Stimulated activated CD8-positive, alpha-beta memory T cell treated with anti-CD3 and anti-CD28 coated beads, Interleukin-2, amount 100 ng/mL, for 48 hours (primary cell): ENCODE measurements around the gene PSORS1C1.
A peak's percentile ranks its signal among the peaks of the same experiment; 100 is the strongest.
"Not testable (repeated sequence)": the region's sequence is repeated elsewhere in the genome, so short reads cannot be mapped to it uniquely, and the experiment has no call there.

Experiments used
- DNase-seq, 2 donors: peaks; one replicate each; pipeline ENCODE4 v3.0.0-alpha.2; 2020; ENCODE audit warnings: low read depth in 2 of 2

The PSORS1C1 gene

DNA sequence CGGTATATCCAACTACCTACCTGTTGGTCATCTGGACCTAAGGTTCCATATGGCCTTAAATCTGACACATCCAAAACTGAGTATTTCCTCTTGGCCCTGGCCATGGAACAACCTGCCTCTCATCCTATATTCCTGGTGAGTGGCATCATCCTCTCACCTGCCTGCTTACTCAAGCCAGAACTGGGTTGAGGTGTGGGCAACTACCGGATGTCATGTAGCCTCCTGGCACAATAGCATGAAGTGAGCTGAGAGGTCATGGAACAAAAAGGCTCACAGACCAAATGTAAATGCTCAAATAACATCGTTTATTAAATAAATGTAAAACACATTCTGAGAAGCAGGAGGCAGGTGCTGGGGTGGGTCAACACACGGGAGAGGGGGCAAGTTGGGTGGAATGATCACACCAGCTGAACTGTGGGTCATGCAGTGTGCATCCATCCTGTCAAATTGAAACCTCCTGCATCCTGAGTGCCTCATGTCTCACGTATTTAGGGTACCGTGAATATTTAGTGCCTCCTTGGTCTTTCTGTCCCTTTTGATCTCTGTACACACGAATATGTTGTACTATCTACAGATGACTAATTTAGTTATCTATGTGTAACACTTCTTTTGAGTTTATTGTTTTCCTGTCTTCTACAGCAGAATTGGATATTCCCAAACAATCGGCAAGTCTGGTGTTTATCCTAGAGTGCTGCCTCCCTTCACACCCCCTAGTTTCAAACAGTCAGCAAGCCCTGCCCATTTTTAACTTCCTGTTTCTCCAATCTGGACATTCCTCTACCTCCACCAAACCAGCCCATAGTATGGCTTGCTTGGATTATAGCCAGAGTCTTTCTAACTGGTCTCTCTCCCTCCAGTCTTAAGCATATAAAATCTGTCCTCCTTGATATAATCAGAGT lies 63.8 kb downstream of the PSORS1C1 start:
- no peak for DNase-seq

DNA sequence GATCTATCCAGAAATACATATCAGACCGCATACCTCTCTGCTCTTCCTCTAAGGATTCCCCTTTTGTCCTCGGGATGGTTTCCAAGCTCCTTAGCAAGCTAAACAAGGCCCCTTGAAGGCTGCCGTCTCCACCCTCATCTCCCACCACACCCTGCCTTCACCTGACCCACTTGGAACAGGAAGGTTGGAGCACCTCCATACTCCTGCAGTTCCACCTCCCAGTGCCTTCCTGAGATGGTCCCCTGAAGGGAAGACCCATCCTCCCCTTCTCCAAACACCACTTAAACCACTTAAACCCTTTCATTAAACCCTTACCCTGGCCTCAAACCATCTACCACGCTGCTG lies 64.4 kb downstream of the PSORS1C1 start:
- DNase-seq = no peak

- no peak for DNase-seq
These were observed 65.3 kb downstream of the PSORS1C1 start for GRCh38 chr6:31179896-31180295.

- DNase-seq = peak in 1 of 2 donors; percentile 39
These were observed 65.9 kb downstream of the PSORS1C1 start for GRCh38 chr6:31180500-31180899.

DNA sequence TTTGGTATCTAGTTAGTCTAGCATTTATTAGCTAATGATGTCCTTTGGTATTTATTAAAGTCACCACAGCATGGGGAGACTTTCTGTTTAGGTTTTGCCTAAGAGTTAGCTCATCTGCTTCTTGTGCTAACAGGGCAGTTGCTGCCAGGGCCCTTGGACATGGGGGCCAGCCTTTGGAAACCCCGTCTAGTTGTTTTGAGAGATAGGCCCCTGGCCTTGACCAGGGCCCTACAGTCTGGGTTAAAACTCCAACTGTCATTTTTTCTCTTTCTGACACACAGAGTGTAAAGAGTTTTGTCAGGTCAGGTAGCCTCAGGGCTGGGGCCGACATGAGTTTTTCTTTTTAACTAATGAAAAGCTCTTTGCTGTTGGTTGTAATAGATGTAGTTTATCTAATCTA lies 68.7 kb downstream of the PSORS1C1 start:
- not testable (repeated sequence) for DNase-seq

DNA sequence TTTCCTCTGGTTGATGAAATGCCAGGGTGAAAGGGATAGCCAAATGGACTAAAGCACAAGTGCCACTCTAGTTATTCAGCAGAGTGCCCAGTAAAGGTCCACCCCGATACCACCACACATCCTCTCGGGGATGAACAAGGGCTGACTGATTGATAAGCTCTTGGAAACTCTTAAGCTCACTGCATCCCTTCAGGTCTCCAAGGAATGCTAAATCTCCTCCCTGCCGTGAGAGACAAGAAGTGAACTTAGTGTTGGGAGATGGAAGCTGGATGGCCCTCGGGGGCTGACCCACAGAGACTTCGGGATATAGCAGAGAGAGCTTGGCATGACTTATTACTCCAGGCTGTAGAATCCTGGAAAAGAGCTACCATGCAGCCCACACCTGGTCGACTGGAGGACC lies 69.3 kb downstream of the PSORS1C1 start:
- not testable (repeated sequence) for DNase-seq

DNA sequence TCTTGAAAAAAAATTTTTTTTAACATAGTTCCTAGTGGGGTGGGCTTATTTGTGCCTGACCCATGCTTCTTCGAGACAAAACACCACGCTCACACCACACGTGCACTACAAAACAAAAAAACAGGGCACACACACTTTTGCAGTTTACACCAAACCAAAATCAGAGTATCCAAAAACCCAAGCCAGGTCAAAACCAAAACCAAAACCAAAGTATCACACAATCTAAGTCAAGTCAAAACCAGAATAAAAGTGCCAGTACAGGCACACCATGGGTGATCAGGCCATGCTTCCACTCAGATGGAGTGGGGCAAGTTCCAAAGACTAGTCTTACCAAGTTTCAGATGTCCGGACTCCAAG lies 71.1 kb downstream of the PSORS1C1 start:
- not testable (repeated sequence) for DNase-seq

GRCh38 chr6:31186052-31186734 lies 71.6 kb downstream of the PSORS1C1 start:
- DNase-seq = no peak

- no peak for DNase-seq
These were observed 73.2 kb downstream of the PSORS1C1 start for GRCh38 chr6:31187780-31188194.

DNA sequence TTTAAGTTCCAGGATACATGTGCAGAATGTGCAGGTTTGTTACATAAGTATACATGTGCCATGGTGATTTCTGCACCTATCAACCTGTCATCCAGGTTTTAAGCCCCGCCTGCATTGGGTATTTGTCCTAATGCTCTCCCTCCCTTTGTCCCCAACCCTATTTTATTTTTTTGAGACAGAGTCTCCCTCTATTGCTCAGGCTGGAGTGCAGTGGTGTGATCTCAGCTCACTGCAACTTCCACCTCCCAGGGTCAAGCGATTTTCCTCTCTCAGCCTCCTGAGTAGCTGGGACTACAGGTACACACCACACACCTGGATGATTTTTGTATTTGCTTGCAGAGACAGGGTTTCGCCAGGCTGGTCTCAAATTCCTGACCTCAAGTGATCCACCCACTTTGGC lies 74.6 kb downstream of the PSORS1C1 start:
- DNase-seq = not testable (repeated sequence)
